GM19328 (cell line): ENCODE data around the gene XYLT2.
"Not testable (repeated sequence)": the region's sequence is repeated elsewhere in the genome, so short reads cannot be mapped to it uniquely, and the experiment has no call there.

ENCODE experiments used
- ATAC-seq: cut with Tn5 transposase; IDR thresholded peaks from one replicate; pipeline ENCODE4 v1.9.1; 2021; ENCODE audit warnings: mild to moderate bottlenecking, moderate library complexity; ENCODE audit not compliant: unreplicated experiment

Gene XYLT2

GRCh38 chr17:50319306-50320004 is 26.5 kb upstream of the XYLT2 start:
- no peak for ATAC-seq

GRCh38 chr17:50322271-50322670 is 23.7 kb upstream of the XYLT2 start:
- no peak for ATAC-seq

DNA sequence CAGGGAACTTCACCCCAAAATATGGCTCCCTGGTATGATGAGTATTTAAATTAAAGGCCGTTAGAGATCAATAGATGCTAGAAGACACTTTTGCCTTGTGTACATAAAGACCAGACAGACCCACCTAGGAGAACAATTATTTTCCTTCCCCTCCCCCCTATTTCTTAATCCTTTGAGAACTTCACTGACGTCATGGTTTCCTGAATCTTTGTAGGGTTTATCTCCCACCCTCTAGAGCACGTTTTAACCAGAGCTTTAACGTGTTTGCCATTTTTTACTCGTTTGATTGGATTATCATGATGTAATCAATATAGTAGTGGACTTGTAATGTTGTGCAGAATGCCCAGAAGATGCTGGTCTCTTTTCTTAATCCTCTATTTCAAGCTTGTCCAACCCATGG is 22.9 kb upstream of the XYLT2 start:
- ATAC-seq, result no peak

DNA sequence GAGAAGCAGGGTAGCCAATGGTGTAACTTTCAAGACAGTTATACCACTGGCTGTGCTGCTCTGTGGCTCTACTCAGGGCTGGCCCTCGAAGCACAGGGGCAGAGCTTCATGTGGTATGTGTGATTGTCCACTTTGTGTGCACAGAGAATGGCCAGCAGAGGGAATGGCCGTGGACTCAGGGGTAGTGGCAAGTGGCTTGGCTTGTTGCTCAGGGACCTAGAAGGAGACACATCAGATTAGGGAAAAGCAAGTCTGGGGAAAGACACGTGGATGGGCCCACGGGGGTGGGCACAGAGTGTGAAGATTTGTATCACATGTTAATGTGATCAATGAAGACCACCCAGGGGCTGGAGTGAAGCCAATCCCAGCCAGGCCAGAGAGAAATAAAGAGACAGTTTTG is 20.0 kb upstream of the XYLT2 start:
- ATAC-seq, result no peak

- no peak for ATAC-seq
Observed at GRCh38 chr17:50326831-50327364, 19.0 kb upstream of the XYLT2 start.

DNA sequence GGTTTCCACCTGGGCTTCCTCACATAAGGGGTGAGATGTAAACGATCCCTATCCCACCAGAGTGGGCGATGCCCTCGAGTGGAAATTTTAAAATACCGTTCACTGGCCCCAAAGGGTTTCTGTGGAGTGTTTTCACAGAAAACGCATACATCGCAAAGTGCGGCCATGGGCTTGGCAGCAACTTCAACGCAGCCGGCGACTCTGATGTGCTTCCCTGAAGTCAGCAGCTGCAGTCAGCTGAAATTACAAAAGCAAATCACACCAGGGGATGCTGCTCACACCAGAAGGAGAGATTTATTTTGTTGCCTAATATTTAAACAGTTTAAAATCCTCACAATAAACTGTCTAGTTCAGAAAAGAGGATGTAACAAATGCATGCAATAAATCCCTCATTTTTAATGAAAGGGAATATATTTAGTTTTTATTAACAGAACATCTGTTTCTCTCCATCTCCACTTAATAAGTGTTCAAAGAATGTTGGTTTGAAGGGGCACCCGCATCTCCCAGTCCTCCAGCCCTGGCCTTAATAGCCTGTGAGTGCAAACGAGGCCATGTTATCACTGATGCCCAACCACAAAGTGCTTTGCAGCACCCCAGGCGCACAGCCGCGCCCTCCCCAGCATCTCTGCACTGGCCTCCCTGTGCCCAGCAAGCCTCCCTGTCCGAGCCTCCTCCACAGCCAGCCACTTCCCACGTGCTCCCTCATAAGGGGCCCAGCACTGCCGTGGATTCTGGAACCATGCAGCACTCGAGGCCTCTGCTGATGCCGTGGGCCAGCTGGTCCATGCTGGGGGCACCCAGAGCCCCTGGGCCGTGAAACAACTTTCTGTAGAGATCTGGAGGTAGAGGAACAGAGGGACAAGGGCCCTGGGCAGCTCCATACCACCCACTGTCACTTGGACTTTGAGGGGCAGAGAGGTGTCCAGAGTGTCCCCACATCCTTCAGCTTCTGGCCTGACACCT is 17.3 kb upstream of the XYLT2 start:
- ATAC-seq, result no peak

GRCh38 chr17:50329716-50330115 is 16.2 kb upstream of the XYLT2 start:
- no peak for ATAC-seq

- ATAC-seq, result no peak
Observed at GRCh38 chr17:50330151-50330775, 15.7 kb upstream of the XYLT2 start.

DNA sequence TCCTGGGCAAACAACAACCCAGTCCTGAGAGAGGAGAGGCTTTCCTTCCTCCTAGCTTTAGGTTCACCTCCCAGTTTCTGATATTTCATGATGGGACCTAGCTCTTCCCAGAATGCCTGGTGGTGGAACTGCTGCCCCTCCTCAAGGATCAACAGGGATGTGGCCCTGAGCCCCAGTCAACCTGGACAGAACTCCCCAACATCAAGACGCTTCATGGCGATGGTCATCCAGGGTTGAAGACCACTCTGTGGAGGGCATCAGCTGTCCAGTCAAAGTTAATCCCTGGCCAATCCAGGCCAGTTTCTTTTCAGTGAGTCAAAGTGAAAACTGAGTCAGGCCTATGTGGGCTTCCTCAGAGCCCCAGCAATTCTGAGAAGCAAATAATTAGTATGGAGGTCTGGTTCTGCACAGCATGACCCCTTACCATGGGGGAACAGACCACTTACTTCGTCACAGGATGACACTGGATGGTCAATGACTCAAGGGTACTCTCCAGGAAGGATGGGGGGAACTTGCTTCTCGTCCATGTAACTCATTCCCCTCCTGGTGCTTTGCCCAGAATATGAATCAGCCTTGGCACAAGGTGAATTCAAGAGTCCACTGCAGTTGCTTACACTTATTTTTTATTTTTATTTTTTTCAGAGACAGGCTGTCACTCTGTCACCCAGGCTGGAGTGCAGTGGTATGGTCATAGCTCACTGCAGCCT is 14.7 kb upstream of the XYLT2 start:
- no peak for ATAC-seq

DNA sequence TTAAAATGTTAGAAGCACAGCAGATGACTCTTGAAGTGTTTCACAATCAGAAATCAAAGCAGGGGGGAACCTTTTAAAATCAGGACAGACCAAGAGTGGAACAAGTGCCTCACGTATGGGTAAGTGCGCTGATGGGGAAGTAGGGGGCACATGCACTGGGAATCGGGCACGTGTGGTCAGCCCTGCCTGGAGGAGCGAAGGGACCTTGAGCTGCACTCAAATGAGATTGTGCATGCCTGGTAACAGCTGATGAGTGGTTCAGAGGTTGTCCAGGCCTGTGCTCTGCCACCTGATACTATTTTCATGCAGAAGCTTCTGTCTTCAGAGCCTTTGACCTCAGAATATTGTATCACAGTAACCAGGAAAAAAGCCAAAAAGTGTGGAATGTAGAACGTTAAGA is 13.7 kb upstream of the XYLT2 start:
- ATAC-seq, result no peak

DNA sequence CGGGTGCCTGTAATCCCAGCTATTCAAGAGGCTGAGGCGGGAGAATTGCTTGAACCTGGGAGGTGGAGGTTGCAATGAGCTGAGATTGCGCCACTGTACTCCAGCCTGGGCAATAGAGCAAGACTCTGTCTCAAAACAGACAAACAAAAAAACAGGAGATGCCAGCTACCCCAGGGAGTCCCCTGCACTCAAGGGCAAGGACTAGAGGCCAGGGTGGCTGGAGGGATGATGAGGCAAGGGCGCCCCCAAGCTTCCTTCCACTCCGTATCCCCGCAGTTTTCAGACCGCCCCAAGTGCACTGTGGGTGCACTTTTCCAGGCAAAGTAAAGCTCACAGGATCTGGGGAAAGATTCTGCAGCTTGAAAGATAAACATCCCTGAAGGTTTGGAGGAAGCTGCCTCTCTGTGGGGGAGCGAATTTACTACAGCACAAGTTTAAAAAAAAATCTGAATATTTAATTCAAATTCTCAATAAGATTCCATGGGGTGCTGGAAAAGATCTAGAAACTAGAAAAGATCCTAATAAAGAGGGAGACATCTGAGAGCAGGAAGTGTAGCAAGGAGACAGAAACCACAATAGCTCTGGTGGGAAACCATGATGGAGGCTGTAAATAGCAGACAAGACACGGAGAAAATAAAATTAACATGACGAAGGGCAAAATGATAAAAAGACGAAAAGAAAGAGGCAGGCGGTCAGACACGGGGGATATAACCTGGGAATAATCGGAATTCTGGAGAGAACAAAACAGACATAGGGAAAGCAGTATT is 12.5 kb upstream of the XYLT2 start:
- not testable (repeated sequence) for ATAC-seq

GRCh38 chr17:50337956-50338355 is 8.0 kb upstream of the XYLT2 start:
- no peak for ATAC-seq

DNA sequence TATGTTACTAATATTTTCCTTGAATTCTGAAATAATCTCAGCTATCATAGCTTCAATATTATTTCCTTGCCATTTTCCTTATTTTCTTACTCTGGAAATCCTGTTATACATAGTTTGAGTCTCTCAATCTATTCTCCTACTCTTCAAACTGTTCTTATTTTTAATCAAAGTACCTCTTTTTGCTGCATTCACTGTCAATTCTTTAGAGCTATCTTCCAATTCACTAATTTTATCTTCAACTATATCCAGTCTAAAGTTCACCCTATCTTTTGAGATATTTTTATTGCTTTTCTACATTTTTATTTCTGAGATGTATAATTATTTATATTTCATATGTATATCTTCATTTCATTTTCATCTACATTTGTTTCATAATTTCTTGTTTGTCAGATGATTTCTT is 7.3 kb upstream of the XYLT2 start:
- ATAC-seq, result no peak

DNA sequence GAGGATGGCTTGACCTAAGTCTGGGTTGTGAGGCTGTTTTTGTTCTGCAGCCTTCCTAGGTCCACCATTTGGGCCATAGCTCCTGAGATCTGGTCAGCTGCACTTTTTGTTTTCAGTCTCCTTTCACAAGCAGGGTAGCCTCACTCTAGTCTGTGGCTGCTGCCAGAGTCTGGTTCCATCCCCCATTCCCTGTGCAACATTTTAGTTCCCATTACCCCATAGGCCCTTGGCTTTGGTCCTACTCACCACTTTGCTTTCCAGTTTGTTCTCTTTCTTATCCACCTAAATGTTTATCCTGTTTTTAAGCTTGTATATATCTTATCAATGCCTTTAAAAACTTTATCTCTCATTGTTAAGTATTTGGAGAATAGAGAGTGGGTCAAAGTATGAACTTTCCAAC is 6.5 kb upstream of the XYLT2 start:
- ATAC-seq, result no peak

DNA sequence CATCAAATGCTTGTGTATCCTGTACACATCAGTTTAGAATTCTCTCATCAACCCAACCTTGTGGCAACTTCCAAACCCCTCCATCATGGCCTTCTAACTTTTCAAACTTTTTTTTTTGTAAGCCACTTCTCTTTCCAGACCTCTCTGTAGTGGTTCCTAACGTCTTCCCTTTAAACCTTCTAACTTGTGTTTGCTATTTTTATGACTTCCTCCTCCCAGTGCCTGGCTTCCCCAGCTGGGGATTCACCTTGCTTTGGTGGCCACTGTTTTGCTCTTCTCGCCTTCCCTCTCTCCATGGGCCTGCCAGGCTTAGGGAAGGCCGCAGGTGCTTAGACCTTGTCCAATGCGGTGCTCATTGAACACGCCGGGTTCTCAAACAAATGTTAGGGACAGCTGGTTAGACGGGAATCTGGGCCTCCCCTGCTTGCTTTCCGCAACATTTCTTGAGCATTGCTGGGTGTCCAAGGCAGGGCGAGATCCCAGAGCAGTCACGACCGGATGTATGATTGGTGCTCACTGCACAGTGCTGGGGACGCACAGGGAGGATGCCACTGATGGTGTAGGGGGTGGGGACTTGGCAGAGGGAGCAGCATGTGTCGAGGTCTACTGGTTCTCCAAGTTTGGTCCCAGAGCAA is 1.1 kb upstream of the XYLT2 start:
- no peak for ATAC-seq

DNA sequence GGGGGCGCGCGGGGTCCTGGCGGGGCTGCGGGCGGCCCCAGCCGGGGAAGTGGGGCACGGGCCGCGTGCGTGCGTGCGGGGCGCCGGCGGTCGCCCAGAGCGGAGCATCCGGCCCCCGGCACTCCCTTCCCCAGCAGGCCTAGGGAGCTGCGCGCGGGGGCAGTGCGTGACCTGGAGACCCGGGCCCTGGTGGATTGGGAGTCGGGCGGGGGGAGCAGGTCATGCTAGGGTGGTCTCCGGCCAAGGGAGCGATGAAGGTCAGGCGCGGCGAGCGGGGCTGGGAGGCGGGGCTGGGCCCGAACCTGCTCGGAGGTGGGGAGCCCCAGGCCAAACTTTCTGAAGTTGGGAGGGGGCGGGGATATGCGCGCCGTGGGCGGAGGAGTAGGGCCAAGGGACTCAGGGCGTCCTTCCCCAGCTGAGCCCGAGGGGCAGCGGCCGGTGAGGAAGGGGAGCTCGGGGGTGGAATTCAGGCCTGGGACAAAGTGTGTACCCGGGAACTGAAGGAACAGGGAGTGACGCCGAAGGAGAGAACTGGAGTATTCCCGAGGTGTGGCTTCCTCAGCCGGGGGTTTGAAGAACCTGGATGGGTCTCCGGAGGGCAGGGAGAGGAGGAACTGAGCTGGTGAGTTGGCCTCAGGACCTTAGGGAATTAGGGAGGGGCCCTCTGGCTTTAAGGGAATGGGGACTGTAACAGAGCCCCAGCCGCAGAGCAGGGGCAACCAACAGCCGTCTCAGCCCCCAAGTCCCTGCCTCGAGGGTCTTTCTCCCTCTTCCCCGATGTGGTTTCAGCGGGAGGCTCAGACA is 589 bp downstream of the XYLT2 start:
- ATAC-seq, result peak; percentile 52

DNA sequence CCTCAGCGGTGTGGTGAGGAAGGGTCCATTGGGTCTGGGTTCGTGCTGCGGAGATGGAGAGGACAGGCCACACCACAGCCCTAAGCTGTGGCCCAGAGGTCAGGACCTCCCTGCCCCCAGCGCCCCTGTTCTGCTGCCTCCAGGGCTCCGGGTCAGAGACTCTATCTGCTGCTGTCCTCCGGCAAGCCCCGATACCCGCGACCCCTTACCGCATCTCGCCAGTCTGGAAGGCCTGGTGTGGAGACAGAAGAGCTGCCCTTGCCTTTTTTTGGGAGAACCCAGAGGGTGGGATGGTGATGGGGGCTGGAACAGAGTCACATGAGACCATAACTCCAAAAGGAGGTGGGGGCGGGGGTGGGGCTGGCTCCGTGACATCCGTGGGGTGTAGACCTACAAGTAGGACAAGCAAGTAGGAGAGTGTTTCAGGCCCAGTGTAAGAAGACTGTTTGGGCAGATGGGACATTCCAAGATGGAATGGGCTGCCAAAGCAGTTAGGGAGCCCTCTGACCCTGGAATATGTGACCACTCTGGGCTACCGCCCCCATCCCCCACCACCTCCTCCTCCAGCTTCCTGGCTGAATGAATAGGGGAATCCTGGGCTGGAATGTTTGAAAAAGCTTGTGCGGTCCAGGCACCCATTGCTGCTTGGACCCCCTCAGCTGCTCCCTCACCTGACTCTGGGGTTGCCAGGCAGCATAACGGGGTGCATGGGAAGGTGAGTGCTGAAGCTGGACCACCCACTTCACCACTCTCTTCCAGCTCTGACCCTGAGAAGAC is 1.4 kb downstream of the XYLT2 start:
- ATAC-seq, result no peak

GRCh38 chr17:50347894-50348291 is 2.0 kb downstream of the XYLT2 start:
- ATAC-seq, result no peak
